GM23248 (cell line): ENCODE results near the gene ZP4. TPM values are rescaled to one million over a fixed set of nuclear protein-coding genes. Genes with fewer than 3 reads are reported as not detected.

Experiments
- DNase-seq: peaks from one replicate; pipeline ENCODE4 v3.0.0-alpha.2; 2015
- H2AFZ ChIP-seq: fragments of 200-600 bp; sonication (generic); 2 replicates; pipeline ENCODE4 v1.6.1; 2016; ENCODE audit warnings: antibody characterized with exemption
- H3F3A ChIP-seq: fragments of 200-600 bp; sonication (generic); 2 replicates; pipeline ENCODE4 v1.6.1; 2016; ENCODE audit warnings: mild to moderate bottlenecking, antibody characterized with exemption, mixed run types; ENCODE audit not compliant: insufficient read depth
- H3K27ac ChIP-seq: fragments of 200-600 bp; sonication (generic); 2 replicates; pipeline ENCODE4 v1.5.1; 2016; ENCODE audit warnings: mild to moderate bottlenecking
- H3K27me3 ChIP-seq: fragments of 200-600 bp; sonication (generic); replicated peaks from 2 replicates; pipeline ENCODE4 v1.6.1; 2016; ENCODE audit warnings: mild to moderate bottlenecking; ENCODE audit not compliant: insufficient read depth
- H3K36me3 ChIP-seq: fragments of 200-600 bp; sonication (generic); 2 replicates; pipeline ENCODE4 v1.6.1; 2016; ENCODE audit warnings: low read depth, mild to moderate bottlenecking
- H3K4me1 ChIP-seq: fragments of 200-600 bp; sonication (generic); 2 replicates; pipeline ENCODE4 v1.6.1; 2016; ENCODE audit warnings: mild to moderate bottlenecking; ENCODE audit not compliant: insufficient read depth
- H3K4me2 ChIP-seq: fragments of 200-600 bp; sonication (generic); one replicate; pipeline ENCODE4 v1.6.1; 2016; ENCODE audit warnings: mild to moderate bottlenecking; ENCODE audit not compliant: unreplicated experiment
- H3K4me3 ChIP-seq: fragments of 200-600 bp; sonication (generic); 2 replicates; pipeline ENCODE4 v1.5.1; 2016; ENCODE audit warnings: mild to moderate bottlenecking
- H3K79me2 ChIP-seq: fragments of 200-600 bp; sonication (generic); 2 replicates; pipeline ENCODE4 v1.6.1; 2016; ENCODE audit warnings: mild to moderate bottlenecking; ENCODE audit not compliant: insufficient read depth
- H3K9ac ChIP-seq: fragments of 200-600 bp; sonication (generic); 2 replicates; pipeline ENCODE4 v1.6.1; 2016; ENCODE audit warnings: mild to moderate bottlenecking
- H3K9me2 ChIP-seq: fragments of 200-600 bp; sonication (generic); 2 replicates; pipeline ENCODE4 v1.6.1; 2016; ENCODE audit warnings: mixed run types, mild to moderate bottlenecking, moderate library complexity; ENCODE audit not compliant: insufficient read depth
- H3K9me3 ChIP-seq: fragments of 200-600 bp; sonication (generic); one replicate; pipeline ENCODE4 v1.6.1; 2017; ENCODE audit warnings: low read depth
- H4K20me1 ChIP-seq: fragments of 200-600 bp; sonication (generic); 2 replicates; pipeline ENCODE4 v1.6.0; 2016; ENCODE audit not compliant: insufficient read depth
- EZH2 ChIP-seq: fragments of 200-600 bp; sonication (generic); IDR thresholded peaks from 2 replicates; pipeline ENCODE4 v1.6.1; 2018; ENCODE audit warnings: antibody characterized with exemption, mild to moderate bottlenecking; ENCODE audit not compliant: insufficient read depth, poor library complexity, severe bottlenecking
- EZH2phosphoT487 ChIP-seq: fragments of 200-600 bp; sonication (generic); IDR thresholded peaks from 2 replicates; pipeline ENCODE4 v1.6.1; 2018; ENCODE audit warnings: antibody characterized with exemption, moderate library complexity, mild to moderate bottlenecking, low read depth; ENCODE audit not compliant: insufficient read depth
- WGBS, 2 experiments: methylation state at CpG; one replicate each; pipeline ENCODE4 v1.1.6; 2015 to 2017; ENCODE audit warnings: low lambda C conversion rate in 2 of 2, low coverage in 1 of 2; ENCODE audit errors: missing lambda C conversion rate in 2 of 2; 5-methylcytosine and 5-hydroxymethylcytosine counted together
- in situ Hi-C: fragments of 300-500 bp; cut with MboI; formaldehyde crosslinking; loops from 2 replicates; pipeline ENCODE4 v1.15.0; 2020
- polyA plus RNA-seq: library from polyadenylated mRNA; unstranded; fragments of >200 nt; fragmentation: Nextera tagmentation; extraction: Ambion mirVana; gene quantifications from 2 replicates; pipeline ENCODE4 v1.2.1, GENCODE V29; 2016
- total RNA-seq: library from RNA; depleted of rRNA; stranded (reverse); fragments of >200 nt; shearing (Covaris generic); gene quantifications from 2 replicates; pipeline ENCODE4 v1.2.3, GENCODE V29; 2014

Gene ZP4
- total and polyA plus RNA-seq, 2 experiments from 2014 or later: not detected

- DNase-seq: no peak
- H3K79me2 ChIP-seq: no peaks in the 10 kb centered on the region
- 9 to 19% methylated on average over 4 of the region's 4 CpGs for WGBS, 2 experiments
- no peaks in the 10 kb centered on the region for H3K27me3 ChIP-seq
- H3K9me3 ChIP-seq: no peaks in the 10 kb centered on the region
- no peaks in the 10 kb centered on the region for H3K36me3 ChIP-seq
- no peaks in the 10 kb centered on the region for H3F3A ChIP-seq
- no peaks in the 10 kb centered on the region for H3K9me2 ChIP-seq
- no peak overlapping the region for H3K9ac ChIP-seq
- TF ChIP-seq EZH2phosphoT487: no peak
- TF ChIP-seq EZH2: no peak
- H3K27ac ChIP-seq: no peak overlapping the region
- H3K4me2 ChIP-seq: no peak overlapping the region
- no peak overlapping the region for H3K4me3 ChIP-seq
- no peaks in the 10 kb centered on the region for H4K20me1 ChIP-seq
- H2AFZ ChIP-seq: no peak overlapping the region
- H3K4me1 ChIP-seq: no peaks in the 10 kb centered on the region
- in situ Hi-C loops: no loop called here
These were observed 40.9 kb upstream of the ZP4 start for GRCh38 chr1:237931581-237931980.

GRCh38 chr1:237927198-237927597 lies 36.5 kb upstream of the ZP4 start:
- no peaks in the 10 kb centered on the region for H3F3A ChIP-seq
- in situ Hi-C loops: no loop called here
- no peak overlapping the region for H3K4me2 ChIP-seq
- H3K27ac ChIP-seq: no peak overlapping the region
- WGBS, 2 experiments: 36 to 38% methylated on average over 15 of the region's 15 CpGs
- no peaks in the 10 kb centered on the region for H3K9me2 ChIP-seq
- no peak overlapping the region for H3K4me3 ChIP-seq
- TF ChIP-seq EZH2 (no peak), EZH2phosphoT487 (no peak)
- H3K36me3 ChIP-seq: no peaks in the 10 kb centered on the region
- no peaks in the 10 kb centered on the region for H3K79me2 ChIP-seq
- no peaks in the 10 kb centered on the region for H3K27me3 ChIP-seq
- H3K9ac ChIP-seq: no peak overlapping the region
- no peak for DNase-seq
- no peaks in the 10 kb centered on the region for H4K20me1 ChIP-seq
- no peak overlapping the region for H2AFZ ChIP-seq
- H3K4me1 ChIP-seq: no peaks in the 10 kb centered on the region
- H3K9me3 ChIP-seq: no peaks in the 10 kb centered on the region

- TF ChIP-seq EZH2: no peak
- TF ChIP-seq EZH2phosphoT487: no peak
- in situ Hi-C loops: no loop called here
- Histone ChIP-seq H3F3A (no peaks in the 10 kb centered on the region), H3K9me3 (no peaks in the 10 kb centered on the region), H3K4me1 (no peaks in the 10 kb centered on the region), H3K9me2 (no peaks in the 10 kb centered on the region), H3K36me3 (no peaks in the 10 kb centered on the region), H3K4me2 (no peak overlapping the region), H3K4me3 (no peak overlapping the region), H4K20me1 (no peaks in the 10 kb centered on the region), H3K27me3 (no peaks in the 10 kb centered on the region), H3K9ac (no peak overlapping the region), H3K79me2 (no peaks in the 10 kb centered on the region), H3K27ac (no peak overlapping the region), H2AFZ (no peak overlapping the region)
- DNase-seq: no peak
These were observed 30.6 kb upstream of the ZP4 start for GRCh38 chr1:237921306-237921705.

GRCh38 chr1:237913345-237913744 lies 22.6 kb upstream of the ZP4 start:
- H3K4me2 ChIP-seq: no peak overlapping the region
- TF ChIP-seq EZH2: no peak
- TF ChIP-seq EZH2phosphoT487: no peak
- no peak overlapping the region for H3K27ac ChIP-seq
- H3K9me3 ChIP-seq: no peaks in the 10 kb centered on the region
- 43 to 56% methylated on average over 2 of the region's 2 CpGs for WGBS, 2 experiments
- DNase-seq: no peak
- no peaks in the 10 kb centered on the region for H3F3A ChIP-seq
- H3K9ac ChIP-seq: no peak overlapping the region
- H3K4me3 ChIP-seq: no peak overlapping the region
- no peaks in the 10 kb centered on the region for H3K79me2 ChIP-seq
- no peaks in the 10 kb centered on the region for H4K20me1 ChIP-seq
- H3K27me3 ChIP-seq: no peaks in the 10 kb centered on the region
- no peaks in the 10 kb centered on the region for H3K36me3 ChIP-seq
- in situ Hi-C loops: no loop called here
- no peaks in the 10 kb centered on the region for H3K4me1 ChIP-seq
- H2AFZ ChIP-seq: no peak overlapping the region
- H3K9me2 ChIP-seq: no peaks in the 10 kb centered on the region

- no peak overlapping the region for H3K4me2 ChIP-seq
- no peaks in the 10 kb centered on the region for H4K20me1 ChIP-seq
- no peaks in the 10 kb centered on the region for H3F3A ChIP-seq
- in situ Hi-C loops: no loop called here
- no peaks in the 10 kb centered on the region for H3K9me2 ChIP-seq
- no peaks in the 10 kb centered on the region for H3K4me1 ChIP-seq
- no peak overlapping the region for H2AFZ ChIP-seq
- DNase-seq: no peak
- H3K4me3 ChIP-seq: no peak overlapping the region
- TF ChIP-seq EZH2phosphoT487 (no peak), EZH2 (no peak)
- H3K9me3 ChIP-seq: no peaks in the 10 kb centered on the region
- H3K27ac ChIP-seq: no peak overlapping the region
- H3K79me2 ChIP-seq: no peaks in the 10 kb centered on the region
- no peaks in the 10 kb centered on the region for H3K27me3 ChIP-seq
- H3K9ac ChIP-seq: no peak overlapping the region
- no peaks in the 10 kb centered on the region for H3K36me3 ChIP-seq
These were observed 21.2 kb upstream of the ZP4 start for GRCh38 chr1:237911911-237912310.
